NCI-H69 (cell line): Measurements from ENCODE around the gene EFNA4.
"Not testable (repeated sequence)": the region's sequence is repeated elsewhere in the genome, so short reads cannot be mapped to it uniquely, and the experiment has no call there.

ENCODE experiments used
- DNase-seq: peaks from one replicate; lab custom pipeline; 2025; lab: John Stamatoyannopoulos, UW

The EFNA4 gene

DNA sequence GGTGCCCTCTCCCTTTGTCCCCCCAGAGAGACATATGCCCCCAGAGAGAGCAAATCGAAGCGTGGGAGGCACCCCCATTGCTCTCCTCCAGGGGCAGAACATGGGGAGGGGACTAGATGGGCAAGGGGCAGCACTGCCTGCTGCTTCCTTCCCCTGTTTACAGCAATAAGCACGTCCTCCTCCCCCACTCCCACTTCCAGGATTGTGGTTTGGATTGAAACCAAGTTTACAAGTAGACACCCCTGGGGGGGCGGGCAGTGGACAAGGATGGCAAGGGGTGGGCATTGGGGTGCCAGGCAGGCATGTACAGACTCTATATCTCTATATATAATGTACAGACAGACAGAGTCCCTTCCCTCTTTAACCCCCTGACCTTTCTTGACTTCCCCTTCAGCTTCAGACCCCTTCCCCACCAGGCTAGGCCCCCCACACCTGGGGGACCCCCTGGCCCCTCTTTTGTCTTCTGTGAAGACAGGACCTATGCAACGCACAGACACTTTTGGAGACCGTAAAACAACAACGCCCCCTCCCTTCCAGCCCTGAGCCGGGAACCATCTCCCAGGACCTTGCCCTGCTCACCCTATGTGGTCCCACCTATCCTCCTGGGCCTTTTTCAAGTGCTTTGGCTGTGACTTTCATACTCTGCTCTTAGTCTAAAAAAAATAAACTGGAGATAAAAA is 23.5 kb downstream of the EFNA4 start:
- no peak for DNase-seq

DNA sequence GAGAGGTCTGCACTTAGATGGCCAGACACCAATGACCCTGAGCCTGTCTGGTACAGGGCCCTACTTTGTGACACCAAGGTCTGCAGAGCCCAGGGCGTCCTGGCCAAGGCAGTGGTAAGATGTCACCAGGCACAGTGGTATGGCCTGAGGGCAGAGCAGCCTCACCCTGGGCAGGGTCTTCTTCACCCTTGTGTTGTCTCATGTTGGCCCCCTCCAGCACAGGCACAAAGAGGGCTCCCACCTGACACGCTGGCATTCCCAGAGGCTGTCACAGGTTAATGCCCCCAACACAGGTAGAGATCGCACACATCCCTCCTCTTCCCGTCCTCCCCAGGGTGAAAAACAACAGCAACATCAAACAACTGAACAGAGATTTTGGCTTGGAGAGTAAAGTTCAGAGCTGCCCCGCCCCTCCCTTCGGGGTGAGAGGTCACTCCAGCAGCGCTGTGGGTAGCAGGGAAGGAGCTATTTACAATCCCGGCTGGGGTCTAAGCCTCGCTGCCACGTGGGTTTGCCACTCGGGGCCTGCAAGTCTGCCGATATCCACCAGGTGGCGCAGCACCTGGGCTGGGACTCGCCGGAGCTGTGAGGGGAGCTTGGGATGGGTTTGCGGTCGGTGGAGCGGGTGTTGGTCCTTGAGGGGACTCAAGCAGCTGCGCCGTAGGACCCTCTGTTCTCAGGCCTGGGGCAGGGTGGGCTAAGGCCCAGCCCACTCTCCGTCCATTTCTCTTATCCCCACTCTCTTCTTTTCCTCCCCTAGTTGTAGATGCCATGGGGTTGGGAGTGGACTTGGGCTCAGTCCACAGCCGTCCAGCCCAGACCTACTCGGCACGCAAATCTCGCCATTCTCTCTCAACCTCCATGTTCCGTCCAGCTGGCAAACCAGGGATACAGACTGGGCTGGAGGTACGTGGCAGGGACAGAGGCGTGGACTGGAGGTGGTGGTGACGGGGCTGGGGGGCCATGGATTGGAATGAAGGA is 27.8 kb downstream of the EFNA4 start:
- DNase-seq: peak; percentile 88

DNA sequence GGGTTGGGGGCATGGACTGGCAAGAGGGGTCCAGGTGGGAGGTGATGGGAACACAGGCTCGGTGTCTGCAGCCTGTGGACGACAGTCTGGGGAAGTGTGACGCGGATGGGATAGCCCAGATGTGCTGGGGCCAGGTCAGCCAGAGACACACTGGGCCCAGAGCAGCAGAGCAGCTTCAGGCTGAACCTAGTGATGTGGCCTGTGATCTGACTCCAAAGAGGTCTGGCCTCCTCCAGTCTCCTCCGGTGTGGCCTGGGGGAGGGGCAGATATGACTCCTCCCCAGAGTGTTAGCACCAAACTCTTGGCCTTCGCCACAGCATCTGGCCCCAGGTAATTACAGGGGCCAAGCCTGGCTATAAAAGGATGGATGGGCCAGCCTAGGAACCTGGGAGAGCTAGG is 28.6 kb downstream of the EFNA4 start:
- no peak for DNase-seq

DNA sequence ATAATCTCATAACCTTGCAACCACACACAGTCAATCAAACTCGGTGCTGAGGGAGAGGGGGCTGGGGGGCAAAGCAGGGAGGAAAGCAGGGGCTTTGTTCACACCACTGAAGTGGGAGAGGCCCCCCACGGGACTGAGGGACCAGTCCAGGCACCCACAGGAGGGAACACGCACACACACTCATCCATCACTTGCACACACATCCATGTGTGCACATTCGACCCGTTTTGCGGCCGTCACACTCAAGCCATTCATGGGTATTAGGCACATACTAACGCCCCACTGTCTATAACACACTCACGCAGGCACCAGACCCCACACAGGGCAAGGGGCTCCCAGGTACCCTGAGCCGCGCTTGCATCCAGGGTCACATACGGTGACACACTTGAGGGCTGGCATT is 29.1 kb downstream of the EFNA4 start:
- DNase-seq: no peak

DNA sequence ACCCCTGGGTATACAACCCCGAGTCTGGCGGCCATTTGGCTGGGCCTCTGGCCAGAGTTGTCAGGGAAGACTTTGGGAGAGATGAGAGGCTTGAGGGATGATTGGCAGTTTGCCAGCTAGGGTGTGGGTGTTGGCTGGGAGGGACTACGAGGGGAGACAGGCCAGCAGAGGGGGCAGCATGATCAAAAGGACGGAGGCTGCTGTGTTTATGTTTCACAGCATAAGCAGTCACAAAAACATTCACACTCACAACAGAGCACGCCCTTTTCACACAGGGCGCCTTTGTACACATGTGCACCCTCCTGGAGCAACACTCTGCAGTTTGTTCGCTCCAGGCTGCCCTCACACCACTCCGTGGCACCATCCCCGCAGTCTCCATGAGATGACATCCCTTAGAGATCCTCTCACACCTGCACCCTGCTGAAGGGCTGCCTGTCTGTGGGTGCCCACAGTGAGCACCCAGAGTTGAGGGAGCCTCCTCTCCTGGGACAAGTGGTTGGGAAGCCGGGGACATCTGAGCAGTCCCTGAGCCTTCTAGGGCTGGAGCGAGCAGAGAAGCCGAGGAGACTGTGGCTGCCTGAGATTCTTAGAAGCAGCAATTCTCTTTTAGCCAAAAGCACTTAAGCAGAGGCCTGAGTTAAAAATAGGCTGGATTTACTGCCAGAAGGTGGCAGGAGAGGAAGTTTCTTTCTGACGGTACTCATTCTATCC is 30.5 kb downstream of the EFNA4 start:
- peak; percentile 91 for DNase-seq

DNA sequence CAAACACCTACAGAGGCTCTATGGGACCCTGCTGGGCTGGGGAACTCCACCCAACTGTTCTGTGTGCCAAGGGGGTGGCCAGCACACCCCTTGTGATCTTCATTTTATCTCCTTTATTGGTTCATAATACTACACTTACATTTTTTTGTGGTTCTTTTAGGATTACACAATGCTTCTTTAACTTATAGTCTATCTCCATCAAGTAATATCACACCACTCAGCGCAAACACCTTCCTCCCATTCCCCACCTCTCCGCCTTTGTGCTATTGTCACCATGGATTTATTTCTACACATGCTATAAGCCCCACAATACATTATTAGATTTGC is 31.0 kb downstream of the EFNA4 start:
- DNase-seq: no peak

DNA sequence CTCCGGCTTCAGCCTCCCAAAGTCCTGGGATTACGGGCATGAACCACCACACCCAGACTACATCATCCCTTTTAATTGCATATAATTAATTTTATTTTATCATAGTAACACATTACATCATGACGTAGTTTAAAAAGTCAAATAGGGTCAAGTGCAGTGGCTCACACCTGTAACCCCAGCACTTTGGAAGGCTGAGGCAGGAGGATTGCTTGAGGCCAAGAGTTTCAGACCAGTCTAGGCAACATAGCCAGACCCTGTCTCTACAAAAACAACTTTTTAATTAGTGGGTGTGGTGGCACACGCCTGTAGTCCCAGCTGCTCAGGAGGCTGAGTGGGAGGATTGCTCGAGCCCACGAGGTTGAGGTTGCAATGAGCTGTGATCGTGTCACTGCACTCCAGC is 35.8 kb downstream of the EFNA4 start:
- no peak for DNase-seq

DNA sequence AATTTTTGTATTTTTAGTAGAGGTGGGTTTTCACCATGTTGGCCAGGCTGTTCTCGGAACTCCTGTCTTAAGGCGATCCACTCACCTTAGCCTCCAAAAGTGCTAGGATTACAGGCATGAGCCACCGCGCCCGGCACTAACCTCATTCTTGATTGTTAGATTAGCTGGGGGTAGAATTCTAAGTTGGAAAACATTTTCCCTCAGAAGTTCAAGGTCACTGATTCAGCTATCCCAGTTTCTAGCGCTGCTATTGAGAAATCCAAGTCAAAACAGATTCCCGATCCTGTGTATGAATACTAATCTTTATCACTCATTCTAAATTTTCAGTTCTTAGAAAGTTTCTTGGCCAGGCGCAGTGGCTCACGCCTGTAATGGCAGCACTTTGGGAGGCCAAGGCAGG is 39.8 kb downstream of the EFNA4 start:
- no peak for DNase-seq

DNA sequence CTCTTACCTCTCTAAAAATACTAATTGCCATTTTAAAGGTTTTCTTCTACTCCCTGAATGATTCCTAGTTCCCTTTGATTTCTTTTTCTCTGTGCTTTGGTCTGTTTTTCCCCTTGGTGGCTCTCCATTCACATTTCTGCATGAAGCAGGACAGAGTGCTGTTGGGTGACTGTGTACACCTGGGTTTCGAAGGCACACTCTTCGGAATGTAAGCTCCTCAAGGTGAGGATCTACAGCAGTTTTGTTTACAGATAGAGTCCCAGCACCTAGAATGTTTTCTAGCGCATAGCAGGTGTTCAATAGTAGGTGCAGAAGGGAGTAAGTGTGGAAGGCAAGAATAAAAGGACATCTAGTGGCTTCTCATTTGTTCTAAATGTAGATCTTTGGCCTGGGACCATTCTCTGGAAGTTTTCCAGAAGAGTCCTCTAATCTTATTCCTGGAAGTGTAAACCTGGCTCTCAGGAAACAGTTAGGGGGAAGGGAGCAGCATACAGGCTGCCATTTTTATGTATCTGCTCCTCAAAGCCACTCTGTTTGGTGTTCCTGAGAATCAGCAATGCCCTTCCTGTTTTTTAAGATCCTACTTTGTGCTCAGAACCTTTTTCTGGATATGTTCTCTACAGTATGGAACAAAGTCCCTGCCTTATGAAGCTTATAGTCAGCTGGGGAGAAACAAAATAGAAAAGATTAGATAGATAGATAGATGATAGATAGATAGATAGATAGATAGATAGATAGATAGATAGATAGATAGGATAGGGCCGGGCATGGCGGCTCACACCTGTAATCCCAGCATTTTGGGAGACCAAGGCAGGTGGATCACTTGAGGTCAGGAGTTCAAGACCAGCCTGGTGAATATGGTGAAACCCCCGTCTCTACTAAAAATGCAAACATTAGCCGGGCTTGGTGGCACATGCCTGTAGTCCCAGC is 41.3 kb downstream of the EFNA4 start:
- no peak for DNase-seq

DNA sequence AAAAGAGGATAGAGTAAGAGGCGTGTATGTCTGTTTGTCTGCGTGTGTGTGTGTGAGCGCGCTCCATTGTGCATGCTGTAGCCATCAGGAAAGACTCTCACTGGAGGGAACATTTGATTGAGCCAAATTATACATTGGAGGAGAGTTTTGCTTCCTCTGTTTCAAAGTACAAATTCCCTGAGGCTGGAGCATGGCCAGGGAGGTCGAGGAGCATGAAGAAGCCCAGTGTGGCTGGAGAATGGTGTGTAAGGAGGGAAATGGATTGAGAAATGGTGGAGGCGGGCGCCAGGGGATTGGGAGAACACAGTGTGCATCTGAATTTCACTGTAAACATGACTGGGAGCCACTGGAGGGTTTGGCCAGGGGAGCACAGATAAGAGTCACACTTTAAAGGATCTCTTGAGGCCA is 42.1 kb downstream of the EFNA4 start:
- no peak for DNase-seq

DNA sequence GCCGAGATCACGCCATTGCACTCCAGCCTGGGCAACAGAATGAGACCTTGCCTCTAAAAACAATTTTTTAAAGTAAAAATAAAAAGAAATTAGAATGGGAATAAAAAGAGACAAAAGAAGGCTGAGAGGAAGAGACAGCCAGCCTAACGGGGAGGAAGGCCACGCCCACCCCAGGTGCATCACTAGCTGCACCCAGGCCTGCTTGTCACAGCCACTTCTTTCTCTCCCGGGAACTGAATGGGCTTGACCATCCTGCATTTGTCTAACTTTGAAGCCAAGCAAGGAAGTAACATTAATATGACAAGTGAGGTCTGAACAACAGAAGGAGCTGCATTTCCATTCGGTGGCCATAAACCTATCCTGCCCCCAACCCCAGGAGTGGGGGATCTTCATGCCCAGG is 43.3 kb downstream of the EFNA4 start:
- DNase-seq: no peak

DNA sequence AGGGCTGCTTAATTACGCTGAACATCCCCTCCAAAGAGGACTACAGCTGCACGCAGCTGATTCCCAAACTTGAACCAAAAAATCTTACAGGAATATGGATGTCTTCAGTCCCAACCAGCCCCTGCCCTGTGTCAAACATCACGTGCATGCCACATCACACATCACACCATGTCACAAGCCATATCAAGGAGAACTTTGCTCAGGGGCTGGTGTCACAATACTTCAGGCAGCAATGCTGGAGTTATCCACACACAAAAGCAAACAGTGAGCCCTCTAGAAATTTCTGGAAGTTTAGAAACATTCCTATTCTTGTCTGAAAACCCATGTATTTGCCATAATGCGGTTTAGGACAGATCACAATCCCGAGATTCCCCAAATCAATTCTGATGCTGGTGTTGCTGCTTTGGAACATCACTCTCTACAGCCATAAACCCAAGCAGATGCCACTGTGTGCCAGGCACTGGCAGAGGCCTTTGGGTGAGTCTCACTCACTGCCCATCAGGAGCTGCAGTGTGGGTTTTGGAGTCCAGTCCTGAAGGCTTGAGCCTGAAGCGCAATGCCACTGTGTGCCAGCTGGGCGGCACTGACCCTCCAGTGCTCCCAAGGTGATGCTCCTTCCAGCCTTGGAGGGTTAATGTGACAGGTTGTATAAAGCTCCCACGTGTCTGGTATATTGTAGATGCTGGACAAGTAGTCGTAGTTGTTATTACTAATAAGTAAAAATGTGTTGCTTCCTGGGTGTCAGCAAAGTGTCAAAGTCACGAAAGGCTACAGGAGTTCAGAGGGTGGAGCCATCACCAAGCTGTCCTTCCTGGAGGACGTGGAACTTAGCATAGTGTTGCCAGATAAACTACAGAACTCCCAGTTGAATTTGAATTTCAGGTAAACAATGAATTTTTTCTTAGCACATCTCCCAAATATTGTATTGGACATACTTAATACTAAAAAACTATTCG is 44.0 kb downstream of the EFNA4 start:
- DNase-seq: no peak

DNA sequence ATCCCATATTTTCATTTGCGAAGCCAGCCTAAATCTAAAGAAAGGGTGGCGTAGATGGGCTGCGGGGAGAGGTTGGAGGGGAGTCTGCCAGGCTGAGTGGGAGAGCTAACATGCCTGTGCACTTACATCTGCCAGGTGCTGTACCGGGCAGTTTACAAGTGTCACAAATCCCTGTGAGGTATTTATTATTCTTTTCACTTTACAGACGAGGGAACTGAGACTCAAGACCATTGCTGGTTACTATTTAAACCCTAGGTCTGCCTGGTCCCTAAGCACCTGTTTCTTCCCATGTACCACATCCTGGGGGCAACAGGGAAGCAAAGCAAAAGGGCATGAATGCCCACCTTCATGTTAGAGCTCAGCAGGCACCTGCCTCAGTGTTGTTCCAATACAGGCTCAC is 44.8 kb downstream of the EFNA4 start:
- no peak for DNase-seq

DNA sequence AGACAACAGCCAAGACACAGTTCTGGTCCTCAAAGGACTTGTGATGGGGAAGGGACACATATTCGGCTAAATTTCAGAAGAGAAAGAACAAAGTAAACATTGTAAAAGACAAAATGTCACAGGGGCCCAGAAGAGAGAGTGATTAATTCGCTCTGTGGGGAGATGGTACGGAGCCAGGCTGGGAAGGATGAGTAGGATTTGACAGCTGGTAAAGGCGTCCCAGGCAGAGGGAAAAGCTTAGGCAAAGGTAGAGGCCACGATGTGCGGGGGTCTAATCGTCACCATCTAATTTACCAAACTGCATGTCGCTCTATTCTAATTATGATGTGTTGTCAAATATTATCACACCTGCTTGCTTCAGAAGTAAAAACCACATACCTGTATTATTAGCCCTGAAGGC is 46.8 kb downstream of the EFNA4 start:
- no peak for DNase-seq

DNA sequence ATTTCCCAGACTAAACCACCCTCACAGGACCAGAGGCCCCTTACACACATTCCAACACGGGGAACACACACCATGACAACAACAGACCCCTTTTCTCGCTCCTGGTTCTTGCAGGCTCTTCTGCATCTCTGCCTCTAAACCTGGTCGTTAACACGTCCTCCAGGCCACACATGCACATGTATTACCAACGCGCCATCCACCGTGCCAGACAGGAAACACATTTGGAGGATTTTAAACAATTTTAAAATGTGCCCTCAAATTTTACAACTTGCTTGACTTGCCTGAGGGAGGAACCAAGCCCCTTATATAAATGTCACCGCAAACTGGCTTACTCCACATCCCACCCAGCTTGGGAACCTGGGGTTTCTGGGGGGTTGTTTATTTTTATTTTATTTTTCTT is 47.3 kb downstream of the EFNA4 start:
- DNase-seq: no peak

DNA sequence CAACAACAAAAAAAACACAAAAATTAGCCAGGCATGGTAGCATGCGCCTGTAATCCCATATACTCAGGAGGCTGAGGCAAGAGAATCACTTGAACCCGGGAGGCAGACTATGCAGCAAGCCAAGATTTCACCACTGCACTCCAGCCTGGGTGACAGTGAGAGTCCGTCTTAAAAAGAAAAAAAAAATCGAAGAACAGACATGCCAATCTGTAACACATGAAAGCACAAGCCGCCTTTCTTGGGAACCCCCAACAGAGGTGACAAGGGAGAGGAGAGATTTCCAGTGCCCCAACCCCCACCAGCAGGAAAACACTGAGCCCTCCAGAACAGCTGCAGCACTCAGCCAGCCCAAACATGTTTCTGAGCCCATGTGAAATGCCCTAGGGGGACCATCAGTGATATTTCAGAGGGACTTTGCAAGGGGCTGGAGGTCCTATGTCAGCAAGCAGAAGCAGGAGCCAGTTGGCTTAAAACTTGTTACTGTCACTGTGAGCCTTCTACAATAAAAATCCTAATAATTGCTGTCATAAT is 50.0 kb downstream of the EFNA4 start:
- DNase-seq: peak; percentile 43

DNA sequence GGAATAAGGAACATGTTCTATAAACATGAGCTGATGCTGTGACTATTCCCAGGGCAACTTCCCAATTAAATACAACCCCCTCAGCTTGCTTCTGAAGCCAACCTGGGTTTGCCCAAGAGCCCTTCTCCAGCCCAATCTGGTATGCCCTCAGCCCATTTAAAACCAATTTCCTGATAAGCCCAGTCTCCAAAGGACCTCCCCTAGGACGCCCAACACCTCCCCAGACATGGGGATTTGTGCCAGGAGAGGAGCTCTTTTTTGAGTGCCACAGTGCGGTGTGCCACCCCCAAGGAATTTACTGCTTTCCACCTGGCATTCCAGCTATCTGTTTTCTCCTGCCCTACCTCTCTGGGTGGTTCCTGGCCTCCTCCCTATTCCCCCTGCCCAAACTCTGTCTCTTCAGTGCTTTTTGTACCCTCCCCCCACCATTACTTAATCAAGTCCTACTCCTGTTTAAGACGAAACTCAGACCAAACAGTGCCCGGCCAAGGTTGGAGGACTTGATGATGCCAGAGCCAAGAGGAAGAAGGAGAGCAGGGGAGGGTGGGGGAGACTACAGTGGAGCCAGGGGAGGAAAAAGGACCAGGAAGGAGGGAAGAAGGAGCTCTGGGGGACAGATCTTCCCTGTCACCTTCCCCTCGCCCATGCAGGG is 52.7 kb downstream of the EFNA4 start:
- DNase-seq: no peak

DNA sequence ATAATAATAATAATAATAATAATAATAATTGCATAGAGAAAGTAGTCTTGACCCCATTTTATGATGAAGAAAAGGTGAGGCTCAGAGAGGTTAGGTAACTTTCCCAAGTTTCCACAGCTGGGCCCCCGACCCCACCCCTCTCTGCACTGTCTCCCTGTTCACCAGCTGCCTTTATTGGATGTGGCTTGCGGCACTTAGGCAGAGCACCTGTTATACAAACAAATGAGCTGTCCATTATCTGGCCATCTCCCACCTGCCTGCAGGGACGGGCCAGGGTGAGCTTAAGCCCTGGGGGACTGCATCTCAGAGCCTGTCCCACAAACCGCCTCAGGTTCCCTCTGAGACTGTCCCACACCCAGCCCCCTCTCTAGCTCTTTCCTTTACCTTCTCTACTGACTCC is 54.1 kb downstream of the EFNA4 start:
- peak; percentile 70 for DNase-seq

DNA sequence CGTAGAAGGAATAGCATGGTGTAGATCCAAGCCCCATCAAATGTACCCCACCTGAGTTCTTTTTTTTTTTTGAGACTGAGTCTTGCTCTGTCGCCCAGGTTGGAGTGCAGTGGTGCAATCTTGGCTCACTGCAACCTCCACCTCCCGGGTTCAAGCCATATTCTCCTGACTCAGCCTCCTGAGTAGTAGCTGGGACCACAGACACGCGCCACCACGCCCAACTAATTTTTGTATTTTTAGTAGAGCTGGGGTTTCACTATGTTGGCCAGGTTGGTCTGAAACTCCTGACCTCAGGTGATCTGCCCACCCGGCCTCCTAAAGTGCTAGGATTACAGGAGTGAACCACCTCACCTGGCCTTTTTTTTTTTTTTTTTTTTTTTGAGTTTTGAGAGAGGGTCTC is 54.5 kb downstream of the EFNA4 start:
- DNase-seq: not testable (repeated sequence)
